ENCODE data around the gene CYSTM1. TPM values are rescaled to one million over a fixed set of nuclear protein-coding genes. Genes with fewer than 3 reads are reported as not detected.

The CYSTM1 gene
- total and polyA plus RNA-seq, 2 of the 8 experiments (the other 6 are each of a cell fraction or from before 2014, with no cell fraction given): 25.0 to 47.8 TPM

GRCh38 chr5:140174465-140175366 is at the start of gene CYSTM1 (continued):
- TF ChIP-seq CHD7 (IDR thresholded peaks at IDR 0.05; ENCODE audit: insufficient replicate concordance, low read length) (no peak), SAP30 (IDR thresholded peaks at IDR 0.05; ENCODE audit: insufficient read depth, insufficient replicate concordance, low read length) (no peak), TAF1 (IDR thresholded peaks at IDR 0.05; ENCODE audit: low read depth, low read length) (peak; percentile 89), BRCA1 (IDR thresholded peaks at IDR 0.05; ENCODE audit: low read depth, low read length) (no peak), HDAC2 (IDR thresholded peaks at IDR 0.05; ENCODE audit: borderline replicate concordance in 1 of 2, low read depth in 2 of 2, low read length in 2 of 2) (peak in 1 of 2 experiments; percentile 70; a peak in 2 of 4 replicates), SP4 (IDR thresholded peaks at IDR 0.05; ENCODE audit: low read length) (no peak), POLR2AphosphoS5 (IDR thresholded peaks at IDR 0.05; ENCODE audit: low read depth, low read length) (peak; percentile 88), PHF8 (conservative IDR thresholded peaks at IDR 0.05; ENCODE audit: low read depth, low read length) (no peak; the same call in 1 of the 2 replicates)
- TF ChIP-seq, protein P1, sequence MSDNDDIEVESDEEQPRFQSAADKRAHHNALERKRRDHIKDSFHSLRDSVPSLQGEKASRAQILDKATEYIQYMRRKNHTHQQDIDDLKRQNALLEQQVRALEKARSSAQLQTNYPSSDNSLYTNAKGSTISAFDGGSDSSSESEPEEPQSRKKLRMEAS (IDR thresholded peaks at IDR 0.05): peak; percentile 42

Data from H1 (cell line).